Natural killer cell treated with Interleukin-12 subunit alpha and Interleukin-12 subunit beta and Interleukin-15 and Interleukin-18, amount 100 ng/mL, for 72 hours (primary cell): ENCODE data around the gene KRT9. TPM values are rescaled to one million over a fixed set of nuclear protein-coding genes. Genes with fewer than 3 reads are reported as not detected.
"Not testable (repeated sequence)": the region's sequence is repeated elsewhere in the genome, so short reads cannot be mapped to it uniquely, and the experiment has no call there.

Experiments
- ATAC-seq, 2 donors: fragments of 150-1000 bp; cut with Tn5 transposase in 1 of 2; sonication (Bioruptor Pico), chemical (Tn5 transposase) in 1 of 2; 2 replicates each; pipeline ENCODE4 v1.10.0; 2021
- DNase-seq: peaks from one replicate; pipeline ENCODE4 v3.0.0; 2022; ENCODE audit warnings: low spot score
- H3K27ac Mint-ChIP-seq, 2 donors: 1 replicate in 1 of 2; 2 replicates in 1 of 2; pipeline ENCODE4 v1.8.0; 2022; ENCODE audit warnings: mixed read lengths in 2 of 2, mild to moderate bottlenecking in 1 of 2, moderate library complexity in 1 of 2
- H3K27me3 Mint-ChIP-seq, 2 donors: 1 replicate in 1 of 2; 2 replicates in 1 of 2; pipeline ENCODE4 v1.8.0; 2022; ENCODE audit warnings: mixed read lengths in 2 of 2
- H3K36me3 Mint-ChIP-seq: one replicate; pipeline ENCODE4 v1.8.0; 2022; ENCODE audit warnings: mixed read lengths
- H3K4me1 Mint-ChIP-seq, 2 donors: 1 replicate in 1 of 2; 2 replicates in 1 of 2; pipeline ENCODE4 v1.8.0; 2022; ENCODE audit warnings: low read depth in 2 of 2, mixed read lengths in 2 of 2, mild to moderate bottlenecking in 1 of 2
- H3K4me3 Mint-ChIP-seq: one replicate; pipeline ENCODE4 v1.8.0; 2022; ENCODE audit warnings: mixed read lengths
- H3K9me3 Mint-ChIP-seq: 2 replicates; pipeline ENCODE4 v1.8.0; 2022; ENCODE audit warnings: mixed read lengths
- total RNA-seq, 2 donors: library from RNA; stranded (reverse); gene quantifications; one replicate each; pipeline ENCODE4 v1.2.3, GENCODE V29; 2022

Gene KRT9
- total RNA-seq, 2 donors from 2014 or later, result not detected

DNA sequence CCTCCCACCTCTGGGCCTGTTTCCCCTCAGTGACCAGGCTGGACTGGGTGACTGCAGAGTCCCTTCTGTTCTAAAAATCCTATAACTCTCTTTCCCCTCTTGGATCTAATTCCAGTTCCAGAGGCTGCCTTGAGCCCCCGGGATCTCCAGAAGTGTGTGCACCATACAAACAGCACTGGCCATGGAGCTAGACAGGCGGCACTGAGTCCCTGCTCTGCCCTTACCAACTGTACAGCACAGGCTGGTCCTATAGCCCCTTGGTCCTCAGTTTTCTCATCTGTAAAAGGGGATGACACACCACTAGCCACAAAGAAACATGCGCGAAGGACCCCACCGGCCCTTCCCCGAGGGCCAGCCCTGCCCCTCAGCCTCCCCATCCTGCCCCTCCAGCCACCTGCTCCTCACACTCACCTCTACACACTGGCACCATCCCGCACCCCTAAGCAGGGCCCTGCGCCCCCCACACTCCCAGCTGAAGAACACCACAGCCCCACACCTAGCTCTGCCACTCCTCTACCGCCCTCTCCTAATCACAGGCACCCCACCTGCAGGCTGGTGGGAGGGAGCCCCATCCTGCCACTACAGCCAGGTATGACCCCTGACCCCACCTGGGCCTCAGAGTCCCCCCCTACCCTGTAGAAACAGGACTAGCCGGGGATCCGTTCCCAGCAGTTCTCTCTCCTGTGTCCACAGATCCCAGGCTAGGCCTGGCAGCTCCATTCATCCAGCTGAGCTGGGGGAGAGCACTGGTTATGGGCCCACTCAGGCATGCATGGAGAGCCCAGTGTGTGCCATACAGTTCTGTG, 41.6 kb upstream of the KRT9 start:
- no peak overlapping the region for H3K27ac Mint-ChIP-seq
- no peaks in the 10 kb centered on the region for H3K36me3 Mint-ChIP-seq
- DNase-seq, result no peak

DNA sequence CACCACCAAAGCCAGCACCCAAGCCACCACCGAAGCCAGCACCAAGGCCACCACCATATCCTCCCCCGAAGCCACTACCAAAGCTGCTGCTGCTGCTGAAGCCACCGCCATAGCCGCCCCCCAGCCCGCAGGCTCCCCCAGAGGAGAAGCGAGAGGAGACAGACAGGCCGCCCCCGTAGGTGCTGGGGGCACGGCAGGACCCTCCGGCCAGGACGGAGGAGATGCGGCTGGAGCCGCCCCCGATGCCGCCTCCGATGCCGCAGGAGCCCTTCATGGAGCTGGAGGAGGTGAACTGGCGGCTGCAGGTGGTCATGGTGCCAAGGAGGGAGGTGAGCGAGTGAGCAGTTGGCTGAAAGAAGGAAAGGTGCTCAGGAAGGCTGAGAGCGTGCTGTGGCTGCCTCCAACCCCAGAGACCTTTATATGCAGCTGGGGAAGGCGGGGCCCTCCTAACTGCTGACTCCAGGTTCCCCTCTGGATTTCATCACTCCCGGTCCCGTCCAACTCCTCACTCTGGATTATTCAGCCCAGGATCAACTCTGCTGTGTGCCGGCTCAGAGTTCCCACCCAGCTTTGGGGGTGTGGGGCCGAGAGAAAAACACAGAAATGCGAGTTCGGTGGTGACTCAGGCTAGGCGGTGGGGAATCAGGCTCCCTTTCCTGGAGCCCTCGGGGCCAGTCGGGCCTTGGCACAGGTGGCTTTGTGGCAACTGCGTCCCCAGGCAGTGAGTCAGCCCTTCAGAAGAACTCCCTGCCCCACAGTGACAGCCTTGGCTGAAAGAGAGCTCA, 40.7 kb upstream of the KRT9 start, which contains the start of gene KRT16:
Gene KRT16 (minus strand): TSS at position 392 of the 785 bp plus-strand sequence. CDS start 79 bp downstream, at position 313.
- H3K36me3 Mint-ChIP-seq, H3K4me1 Mint-ChIP-seq, H3K27ac Mint-ChIP-seq, ATAC-seq, H3K9me3 Mint-ChIP-seq, DNase-seq, H3K4me3 Mint-ChIP-seq: not testable (repeated sequence)
- H3K27me3 Mint-ChIP-seq, result peaks cover 8 to 19% of the 10 kb centered on the region in 2 donors

More for the DNA sequence above, 41.6 kb upstream of the KRT9 start:
- Mint-ChIP-seq H3K4me3 (no peak overlapping the region), H3K4me1 (no peaks in the 10 kb centered on the region), H3K27me3 (peaks cover 6 to 15% of the 10 kb centered on the region in 2 donors), H3K9me3 (no peaks in the 10 kb centered on the region)
- ATAC-seq, result peak in 1 of 2 donors; percentile 21

DNA sequence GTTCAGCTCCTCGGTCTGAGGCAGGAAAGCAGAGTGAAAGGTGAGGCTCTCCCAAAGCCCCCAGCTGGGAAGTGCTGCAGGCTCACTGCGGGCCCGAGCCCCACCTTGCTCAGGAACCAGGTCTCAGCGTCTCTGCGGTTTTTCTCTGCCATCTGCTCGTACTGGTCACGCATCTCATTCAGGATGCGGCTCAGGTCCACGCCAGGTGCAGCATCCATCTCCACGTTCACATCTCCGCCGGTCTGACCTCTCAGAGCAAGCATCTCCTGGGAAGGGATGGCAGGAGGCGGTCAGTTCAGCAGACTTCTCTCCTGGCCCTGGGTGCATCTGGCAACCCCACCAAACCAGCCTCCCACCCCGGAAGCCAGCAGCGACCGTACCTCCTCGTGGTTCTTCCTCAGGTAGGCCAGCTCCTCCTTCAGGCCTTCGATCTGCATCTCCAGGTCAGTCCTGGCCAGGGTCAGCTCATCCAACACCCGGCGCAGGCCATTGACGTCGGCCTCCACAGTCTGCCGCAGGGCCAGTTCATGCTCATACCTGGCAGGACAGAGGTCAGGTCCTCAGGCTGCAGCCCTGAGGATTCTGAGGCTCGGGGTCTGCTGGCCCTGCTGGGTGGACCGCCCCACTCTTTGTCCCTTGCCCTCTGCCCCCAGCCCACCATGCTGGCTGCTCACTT, 39.2 kb upstream of the KRT9 start:
- Mint-ChIP-seq H3K27ac (no peak overlapping the region), H3K36me3 (peaks cover 15% of the 10 kb centered on the region), H3K9me3 (peaks cover 11% of the 10 kb centered on the region), H3K4me3 (no peak overlapping the region), H3K27me3 (peaks cover 15 to 34% of the 10 kb centered on the region in 2 donors), H3K4me1 (no peaks in the 10 kb centered on the region)
- DNase-seq, result no peak
- peak in 1 of 2 donors; percentile 8 for ATAC-seq

DNA sequence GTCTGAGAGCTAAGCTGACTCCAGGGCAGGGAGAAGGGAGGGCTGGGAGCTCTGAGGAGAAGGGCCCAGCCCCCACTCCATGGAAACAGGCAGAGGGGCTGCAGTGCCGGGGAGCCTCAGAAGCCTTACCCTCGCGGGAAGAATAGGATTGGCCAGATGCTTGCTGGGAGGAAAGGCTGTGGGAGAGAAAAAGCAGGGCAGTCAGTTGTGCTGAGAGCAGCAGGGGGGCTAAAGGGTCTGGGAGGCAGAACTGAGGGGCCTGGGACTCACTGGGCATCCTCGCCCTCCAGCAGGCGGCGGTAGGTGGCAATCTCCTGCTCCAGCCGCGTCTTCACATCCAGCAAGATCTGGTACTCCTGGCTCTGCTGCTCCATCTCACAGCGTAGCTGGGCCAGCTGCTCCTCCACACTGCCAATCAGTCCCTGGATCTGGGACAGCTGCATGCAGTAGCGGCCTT, 38.2 kb upstream of the KRT9 start:
- Mint-ChIP-seq H3K9me3 (peaks cover 11% of the 10 kb centered on the region), H3K27me3 (peaks cover 18 to 34% of the 10 kb centered on the region in 2 donors), H3K36me3 (peaks cover 15% of the 10 kb centered on the region)
- not testable (repeated sequence) for H3K4me1 Mint-ChIP-seq, H3K27ac Mint-ChIP-seq, DNase-seq, H3K4me3 Mint-ChIP-seq, ATAC-seq

DNA sequence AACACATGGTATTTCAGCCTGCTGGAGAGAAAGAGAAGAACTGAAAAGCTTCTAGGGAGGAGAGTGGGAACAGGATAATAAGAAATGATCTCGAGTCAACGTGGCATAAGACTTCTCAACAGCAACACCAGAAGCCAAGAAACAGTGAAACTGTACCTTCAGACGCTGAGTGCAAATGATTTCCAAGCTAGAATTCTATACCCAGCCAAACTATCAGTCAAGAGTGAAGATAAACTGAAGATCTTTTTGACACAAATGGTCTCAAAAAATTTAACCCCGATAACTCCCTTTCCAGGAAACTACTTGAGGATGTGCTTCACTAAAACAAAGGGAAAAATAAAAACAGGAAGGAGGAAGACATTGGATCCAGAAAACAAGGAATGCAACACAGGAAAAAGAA, 35.1 kb upstream of the KRT9 start:
- Mint-ChIP-seq H3K27me3 (peaks cover 24 to 39% of the 10 kb centered on the region in 2 donors), H3K9me3 (peaks cover 11% of the 10 kb centered on the region), H3K36me3 (peaks cover 15% of the 10 kb centered on the region)
- not testable (repeated sequence) for DNase-seq, H3K4me1 Mint-ChIP-seq, H3K4me3 Mint-ChIP-seq, ATAC-seq, H3K27ac Mint-ChIP-seq

DNA sequence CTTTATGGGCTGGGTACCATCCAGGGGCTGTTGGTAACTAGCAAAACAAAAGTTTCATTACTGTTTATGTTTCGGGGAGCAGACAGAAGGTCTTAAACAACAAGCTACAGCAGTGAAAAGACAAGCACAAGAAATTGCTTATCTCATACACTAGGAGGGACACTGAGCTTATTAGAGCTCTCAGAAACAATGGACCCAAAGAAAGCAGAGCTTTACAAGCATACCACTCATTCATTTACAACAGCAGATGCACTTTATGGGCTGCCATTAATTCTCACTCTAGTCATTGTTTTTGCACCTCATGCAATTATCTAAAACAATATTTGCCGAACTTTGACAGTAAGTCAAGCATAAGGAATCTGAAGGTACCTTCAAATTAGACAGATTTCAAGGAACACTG, 30.7 kb upstream of the KRT9 start:
- Mint-ChIP-seq H3K9me3 (peaks cover 7% of the 10 kb centered on the region), H3K4me3 (no peak overlapping the region), H3K27me3 (peaks cover 19 to 21% of the 10 kb centered on the region in 2 donors), H3K36me3 (peaks cover 13% of the 10 kb centered on the region), H3K27ac (no peak overlapping the region), H3K4me1 (peaks cover 0 to 6% of the 10 kb centered on the region in 2 donors)
- ATAC-seq, result no peak
- no peak for DNase-seq

DNA sequence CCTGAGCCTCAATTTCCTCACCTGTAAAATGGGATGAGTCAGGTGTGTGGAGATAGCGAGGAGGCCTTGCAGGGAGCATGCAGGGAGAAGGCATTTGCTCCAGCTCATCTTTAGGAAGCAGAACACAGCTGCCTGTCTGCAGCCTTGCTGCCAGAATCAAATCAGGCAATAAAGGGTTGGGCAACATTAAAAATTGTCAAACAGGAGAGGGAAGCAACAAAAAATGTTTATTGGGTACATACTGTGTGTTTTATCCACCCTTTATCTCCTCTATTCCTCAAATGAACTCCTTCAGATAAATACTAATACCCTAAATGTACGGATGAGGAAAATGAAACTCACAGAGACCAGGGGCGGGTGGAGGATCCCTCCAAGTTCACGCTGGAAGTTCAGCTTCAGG, 28.5 kb upstream of the KRT9 start:
- Mint-ChIP-seq H3K4me1 (peaks cover 0 to 8% of the 10 kb centered on the region in 2 donors), H3K9me3 (no peaks in the 10 kb centered on the region)
- ATAC-seq, result no peak

GRCh38 chr17:41599680-41600079, 27.8 kb upstream of the KRT9 start:
- no peak overlapping the region for H3K27ac Mint-ChIP-seq
- peaks cover 7 to 14% of the 10 kb centered on the region in 2 donors for H3K27me3 Mint-ChIP-seq
- H3K4me3 Mint-ChIP-seq, result no peak overlapping the region
- H3K9me3 Mint-ChIP-seq, result no peaks in the 10 kb centered on the region
- DNase-seq (no peak), ATAC-seq (no peak)
- no peaks in the 10 kb centered on the region for H3K36me3 Mint-ChIP-seq
- H3K4me1 Mint-ChIP-seq, result peaks cover 0 to 8% of the 10 kb centered on the region in 2 donors

More for the DNA sequence above, 28.5 kb upstream of the KRT9 start:
- Mint-ChIP-seq H3K27me3 (peaks cover 5 to 14% of the 10 kb centered on the region in 2 donors), H3K27ac (no peak overlapping the region), H3K36me3 (no peaks in the 10 kb centered on the region), H3K4me3 (no peak overlapping the region)
- DNase-seq, result no peak

DNA sequence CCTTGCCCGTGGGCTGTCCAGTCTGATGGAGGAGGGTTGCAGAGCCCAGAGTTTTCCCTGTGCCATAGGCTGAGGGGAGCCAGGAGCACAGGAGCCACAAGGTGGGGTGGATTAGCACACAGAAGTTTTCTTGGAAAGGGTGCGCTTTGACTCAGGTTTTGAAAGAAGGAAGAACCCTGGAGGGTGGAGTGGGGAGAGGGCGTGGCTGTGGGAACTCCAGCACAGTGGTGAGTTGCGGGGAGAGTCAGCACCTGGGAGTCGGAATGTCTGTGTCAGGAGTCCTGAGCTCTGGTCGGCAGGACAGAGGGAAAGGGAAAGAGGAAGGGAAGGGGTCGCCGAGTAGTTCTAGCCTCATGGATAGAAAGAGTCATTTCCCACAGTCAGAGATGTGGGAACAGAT, 23.7 kb upstream of the KRT9 start:
- H3K36me3 Mint-ChIP-seq, result no peaks in the 10 kb centered on the region
- peaks cover 0 to 8% of the 10 kb centered on the region in 2 donors for H3K4me1 Mint-ChIP-seq

GRCh38 chr17:41594363-41594915, 22.6 kb upstream of the KRT9 start:
- peaks cover 14 to 28% of the 10 kb centered on the region in 2 donors for H3K27me3 Mint-ChIP-seq

More for the DNA sequence above, 23.7 kb upstream of the KRT9 start:
- ATAC-seq (no peak), DNase-seq (no peak)
- H3K4me3 Mint-ChIP-seq, result no peak overlapping the region
- H3K9me3 Mint-ChIP-seq, result no peaks in the 10 kb centered on the region
- peaks cover 11 to 17% of the 10 kb centered on the region in 2 donors for H3K27me3 Mint-ChIP-seq
- H3K27ac Mint-ChIP-seq, result no peak overlapping the region

GRCh38 chr17:41593306-41593981, 21.6 kb upstream of the KRT9 start:
- peaks cover 0 to 5% of the 10 kb centered on the region in 2 donors for H3K4me1 Mint-ChIP-seq
- no peaks in the 10 kb centered on the region for H3K9me3 Mint-ChIP-seq
- H3K4me3 Mint-ChIP-seq, result no peak overlapping the region
- DNase-seq, result no peak
- no peak for ATAC-seq
- peaks cover 14 to 31% of the 10 kb centered on the region in 2 donors for H3K27me3 Mint-ChIP-seq
- no peaks in the 10 kb centered on the region for H3K36me3 Mint-ChIP-seq
- no peak overlapping the region for H3K27ac Mint-ChIP-seq

More at GRCh38 chr17:41594363-41594915, 22.6 kb upstream of the KRT9 start:
- Mint-ChIP-seq H3K9me3 (no peaks in the 10 kb centered on the region), H3K4me3 (no peak overlapping the region), H3K4me1 (peaks cover 0 to 8% of the 10 kb centered on the region in 2 donors), H3K27ac (no peak overlapping the region), H3K36me3 (no peaks in the 10 kb centered on the region)
- DNase-seq, result no peak
- no peak for ATAC-seq

- H3K27ac Mint-ChIP-seq, result no peak overlapping the region
- H3K27me3 Mint-ChIP-seq, result peaks cover 14 to 31% of the 10 kb centered on the region in 2 donors
- peaks cover 0 to 4% of the 10 kb centered on the region in 2 donors for H3K4me1 Mint-ChIP-seq
- H3K9me3 Mint-ChIP-seq, result no peaks in the 10 kb centered on the region
- H3K4me3 Mint-ChIP-seq, result no peak overlapping the region
- ATAC-seq (no peak), DNase-seq (no peak)
- no peaks in the 10 kb centered on the region for H3K36me3 Mint-ChIP-seq
These were observed 20.9 kb upstream of the KRT9 start for GRCh38 chr17:41592601-41593305.
